SU-DHL-6 (cell line): ENCODE data around the gene LRTM2.

ENCODE experiments used
- H2AFZ ChIP-seq: fragments of 200-600 bp; sonication (generic); 2 replicates; pipeline ENCODE4 v1.6.1; 2014; ENCODE audit warnings: low read depth, mild to moderate bottlenecking, moderate library complexity, mixed read lengths, antibody characterized with exemption, low read length; ENCODE audit not compliant: severe bottlenecking
- H3F3A ChIP-seq: fragments of 200-600 bp; shearing (Covaris generic); 2 replicates; pipeline ENCODE4 v1.6.0; 2016; ENCODE audit warnings: antibody characterized with exemption, mild to moderate bottlenecking; ENCODE audit not compliant: insufficient read depth
- H3K27ac ChIP-seq: fragments of 200-600 bp; sonication (generic); 2 replicates; pipeline ENCODE4 v1.5.1; 2016; ENCODE audit warnings: low read depth, mild to moderate bottlenecking, low read length, moderate library complexity, mixed read lengths
- H3K27me3 ChIP-seq: fragments of 200-600 bp; sonication (generic), shearing (Covaris generic); 2 replicates; pipeline ENCODE4 v1.6.0; 2014; ENCODE audit warnings: mild to moderate bottlenecking, low read length
- H3K36me3 ChIP-seq: fragments of 200-600 bp; sonication (generic); 2 replicates; pipeline ENCODE4 v1.6.1; 2014; ENCODE audit warnings: mild to moderate bottlenecking, low read length, mixed read lengths
- H3K4me2 ChIP-seq: fragments of 300-600, 200-600 bp; shearing (Covaris generic), sonication (generic); 2 replicates; pipeline ENCODE4 v1.6.0; 2014; ENCODE audit warnings: low read length, low read depth, mild to moderate bottlenecking; ENCODE audit not compliant: poor library complexity, severe bottlenecking
- H3K4me3 ChIP-seq: fragments of 200-600 bp; sonication (generic); 2 replicates; pipeline ENCODE4 v1.5.1; 2014; ENCODE audit warnings: antibody characterized with exemption, low read length, mild to moderate bottlenecking, mixed read lengths; ENCODE audit not compliant: insufficient read depth, poor library complexity, severe bottlenecking
- H3K79me2 ChIP-seq: fragments of 200-600 bp; sonication (generic); 2 replicates; pipeline ENCODE4 v1.6.1; 2014; ENCODE audit warnings: mild to moderate bottlenecking, low read length, moderate library complexity; ENCODE audit not compliant: insufficient read depth
- H3K9ac ChIP-seq: fragments of 200-600 bp; sonication (generic); 2 replicates; pipeline ENCODE4 v1.7.0; 2014; ENCODE audit warnings: mild to moderate bottlenecking, low read length
- H3K9me2 ChIP-seq: fragments of 200-600 bp; sonication (generic); replicated peaks from 2 replicates; pipeline ENCODE4 v1.6.1; 2014; ENCODE audit warnings: low read length; ENCODE audit not compliant: insufficient read depth
- H3K9me3 ChIP-seq: fragments of 200-600 bp; sonication (generic); 2 replicates; pipeline ENCODE4 v1.6.1; 2014; ENCODE audit warnings: low read length, mixed read lengths; ENCODE audit not compliant: insufficient read depth
- H4K20me1 ChIP-seq: fragments of 200-600 bp; sonication (generic); 2 replicates; pipeline ENCODE4 v1.6.1; 2014; ENCODE audit warnings: low read depth, mild to moderate bottlenecking, antibody characterized with exemption, low read length, moderate library complexity, mixed read lengths
- EZH2phosphoT487 ChIP-seq: fragments of 200-600 bp; sonication (generic), shearing (Covaris generic); conservative IDR thresholded peaks from 2 replicates; pipeline ENCODE4 v1.6.1; 2018; ENCODE audit warnings: mild to moderate bottlenecking, antibody characterized with exemption, low read length, moderate library complexity, mixed read lengths
- TF ChIP-seq, protein P1 (sequence below): fragments of 200-600 bp; sonication (generic); IDR thresholded peaks from one replicate; pipeline ENCODE4 v1.5.1; 2017; ENCODE audit warnings: antibody characterized with exemption, mild to moderate bottlenecking, low read length, moderate library complexity; ENCODE audit not compliant: insufficient read depth, poor library complexity, severe bottlenecking

LRTM2 gene

DNA sequence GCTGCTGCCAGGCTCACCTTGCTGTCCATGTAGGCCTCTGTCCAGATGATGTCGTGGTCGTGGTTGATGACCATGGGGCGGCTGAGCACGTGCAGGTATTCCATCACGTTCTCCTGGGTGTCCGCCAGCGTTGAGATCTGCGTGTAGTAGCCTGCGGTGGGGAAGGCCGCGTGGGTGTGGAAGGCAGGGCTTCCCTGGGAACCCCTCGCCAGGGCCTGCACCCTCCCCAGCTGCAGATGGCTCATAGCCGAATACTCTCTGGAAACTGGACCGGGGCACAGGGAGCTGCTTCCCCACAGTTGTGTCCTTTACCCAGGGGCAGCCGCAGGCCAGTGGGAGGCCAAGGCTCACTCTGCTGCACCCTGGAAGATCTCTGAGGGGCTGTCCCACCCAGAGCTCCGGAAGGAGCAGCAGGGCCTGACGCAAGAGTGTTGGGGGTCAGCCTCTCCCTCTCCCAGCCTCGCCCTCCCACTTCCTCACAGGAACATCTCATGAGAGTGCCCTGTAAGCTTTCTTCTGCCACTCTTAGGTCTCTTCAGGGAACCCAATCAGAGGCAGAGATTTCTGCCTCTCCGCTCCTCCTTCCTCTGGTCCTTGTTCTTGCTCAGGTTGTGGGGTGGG, 62.6 kb downstream of the LRTM2 start:
- H3K79me2 ChIP-seq, result no peaks in the 10 kb centered on the region
- H3K4me2 ChIP-seq, result no peak overlapping the region
- H3K27ac ChIP-seq, result no peak overlapping the region
- H3K27me3 ChIP-seq, result no peaks in the 10 kb centered on the region
- H4K20me1 ChIP-seq, result no peaks in the 10 kb centered on the region
- no peaks in the 10 kb centered on the region for H3K36me3 ChIP-seq
- H3K9me2 ChIP-seq, result no peaks in the 10 kb centered on the region
- H3K9me3 ChIP-seq, result no peaks in the 10 kb centered on the region
- no peak overlapping the region for H3K4me3 ChIP-seq
- H3F3A ChIP-seq, result no peaks in the 10 kb centered on the region
- TF ChIP-seq, protein P1, sequence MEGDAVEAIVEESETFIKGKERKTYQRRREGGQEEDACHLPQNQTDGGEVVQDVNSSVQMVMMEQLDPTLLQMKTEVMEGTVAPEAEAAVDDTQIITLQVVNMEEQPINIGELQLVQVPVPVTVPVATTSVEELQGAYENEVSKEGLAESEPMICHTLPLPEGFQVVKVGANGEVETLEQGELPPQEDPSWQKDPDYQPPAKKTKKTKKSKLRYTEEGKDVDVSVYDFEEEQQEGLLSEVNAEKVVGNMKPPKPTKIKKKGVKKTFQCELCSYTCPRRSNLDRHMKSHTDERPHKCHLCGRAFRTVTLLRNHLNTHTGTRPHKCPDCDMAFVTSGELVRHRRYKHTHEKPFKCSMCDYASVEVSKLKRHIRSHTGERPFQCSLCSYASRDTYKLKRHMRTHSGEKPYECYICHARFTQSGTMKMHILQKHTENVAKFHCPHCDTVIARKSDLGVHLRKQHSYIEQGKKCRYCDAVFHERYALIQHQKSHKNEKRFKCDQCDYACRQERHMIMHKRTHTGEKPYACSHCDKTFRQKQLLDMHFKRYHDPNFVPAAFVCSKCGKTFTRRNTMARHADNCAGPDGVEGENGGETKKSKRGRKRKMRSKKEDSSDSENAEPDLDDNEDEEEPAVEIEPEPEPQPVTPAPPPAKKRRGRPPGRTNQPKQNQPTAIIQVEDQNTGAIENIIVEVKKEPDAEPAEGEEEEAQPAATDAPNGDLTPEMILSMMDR, result no peak
- no peak for TF ChIP-seq EZH2phosphoT487
- H3K9ac ChIP-seq, result no peak overlapping the region
- H2AFZ ChIP-seq, result no peak overlapping the region

DNA sequence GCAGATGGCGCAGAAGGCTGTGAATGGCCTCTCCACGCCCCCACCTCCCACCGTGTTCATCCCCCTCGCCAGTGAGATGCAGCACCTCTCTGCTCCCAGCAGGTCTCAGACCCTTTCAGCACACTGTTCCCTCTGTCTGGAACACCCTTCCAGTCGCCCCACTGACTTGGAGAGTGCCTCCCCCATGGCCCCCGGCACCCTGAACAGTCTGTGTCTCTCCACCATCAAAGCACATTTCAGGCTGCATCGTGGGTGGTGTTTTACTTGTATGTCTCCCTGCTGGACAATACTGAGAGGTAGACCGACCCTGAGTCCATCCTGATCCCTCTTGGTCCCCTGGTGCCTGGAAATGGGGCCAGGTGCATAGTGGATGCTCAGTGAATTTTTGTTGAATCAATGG, 63.1 kb downstream of the LRTM2 start:
- Histone ChIP-seq H3K27ac (no peak overlapping the region), H3K4me3 (no peak overlapping the region), H3F3A (no peaks in the 10 kb centered on the region), H3K9me2 (no peaks in the 10 kb centered on the region), H4K20me1 (no peaks in the 10 kb centered on the region), H3K27me3 (no peaks in the 10 kb centered on the region), H3K79me2 (no peaks in the 10 kb centered on the region), H3K36me3 (no peaks in the 10 kb centered on the region), H3K9me3 (no peaks in the 10 kb centered on the region), H2AFZ (no peak overlapping the region), H3K4me2 (no peak overlapping the region), H3K9ac (no peak overlapping the region)
- TF ChIP-seq, protein P1, result no peak
- TF ChIP-seq EZH2phosphoT487, result no peak

DNA sequence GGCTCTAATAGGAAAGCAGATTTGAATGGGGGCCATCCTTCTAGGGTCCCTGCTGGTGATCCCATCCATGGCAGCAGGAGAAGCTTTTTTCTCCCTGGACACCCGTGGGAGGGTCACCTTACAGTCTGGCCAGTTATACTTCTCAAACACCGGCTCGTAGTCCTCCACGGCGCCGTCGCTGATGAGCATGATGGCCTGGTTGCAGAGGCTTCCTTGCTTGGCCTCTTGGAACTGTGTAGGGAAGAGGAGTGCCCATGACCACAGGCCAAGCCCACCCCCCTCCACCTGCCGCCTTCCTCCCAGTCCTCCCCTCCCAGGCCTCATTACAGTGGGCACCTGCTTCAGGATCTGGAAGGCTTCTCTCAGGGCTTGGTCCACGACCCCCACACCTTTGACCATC, 64.3 kb downstream of the LRTM2 start:
- Histone ChIP-seq H2AFZ (no peak overlapping the region), H3K9me3 (no peaks in the 10 kb centered on the region), H3K36me3 (no peaks in the 10 kb centered on the region), H3K27me3 (no peaks in the 10 kb centered on the region), H3K79me2 (no peaks in the 10 kb centered on the region), H3K4me2 (no peak overlapping the region), H3K9ac (no peak overlapping the region), H3F3A (no peaks in the 10 kb centered on the region), H3K9me2 (no peaks in the 10 kb centered on the region), H4K20me1 (no peaks in the 10 kb centered on the region), H3K27ac (no peak overlapping the region), H3K4me3 (no peak overlapping the region)
- TF ChIP-seq EZH2phosphoT487, result no peak
- TF ChIP-seq, protein P1, result no peak
